Activated T-cell treated with anti-CD3 and anti-CD28 coated beads for 4 hours (primary cell): ENCODE measurements around the gene SSR2.

ENCODE experiments used
- DNase-seq: peaks from one replicate; pipeline ENCODE4 v3.0.0-alpha.2; 2020

Gene SSR2

GRCh38 chr1:155971910-155972809, 48.6 kb downstream of the SSR2 start:
- no peak for DNase-seq

DNA sequence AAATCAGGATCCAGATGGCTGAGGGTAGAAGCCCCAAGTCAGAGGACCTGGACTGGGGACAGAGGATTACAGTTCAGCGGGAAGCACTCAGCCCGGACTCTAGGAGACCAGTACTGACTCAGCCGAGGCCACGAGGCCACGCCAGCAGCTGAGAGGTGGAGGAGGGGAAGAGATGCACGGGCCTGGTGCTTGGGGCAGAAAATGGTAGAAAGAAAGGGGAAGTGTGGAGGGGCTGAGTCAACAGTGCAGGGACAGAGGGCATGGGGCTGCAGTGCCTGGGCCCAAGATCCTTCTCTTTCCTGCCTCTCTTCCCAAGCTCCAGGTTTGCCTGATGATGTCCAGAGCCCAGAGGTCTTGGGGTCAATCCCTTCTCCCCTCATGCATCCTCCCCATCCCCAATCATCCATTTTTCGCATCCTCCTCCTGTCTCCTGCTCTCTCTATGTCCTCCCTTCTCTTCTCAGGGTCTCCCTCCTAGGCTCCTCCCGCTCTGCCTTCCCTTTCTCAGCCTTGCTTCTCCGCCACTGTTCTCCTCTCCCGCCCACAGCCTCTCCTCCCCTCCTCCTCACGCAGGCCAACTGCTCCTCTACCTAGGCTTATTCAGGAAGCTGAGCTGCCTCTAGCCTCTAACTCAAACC, 50.1 kb downstream of the SSR2 start:
- DNase-seq = no peak

DNA sequence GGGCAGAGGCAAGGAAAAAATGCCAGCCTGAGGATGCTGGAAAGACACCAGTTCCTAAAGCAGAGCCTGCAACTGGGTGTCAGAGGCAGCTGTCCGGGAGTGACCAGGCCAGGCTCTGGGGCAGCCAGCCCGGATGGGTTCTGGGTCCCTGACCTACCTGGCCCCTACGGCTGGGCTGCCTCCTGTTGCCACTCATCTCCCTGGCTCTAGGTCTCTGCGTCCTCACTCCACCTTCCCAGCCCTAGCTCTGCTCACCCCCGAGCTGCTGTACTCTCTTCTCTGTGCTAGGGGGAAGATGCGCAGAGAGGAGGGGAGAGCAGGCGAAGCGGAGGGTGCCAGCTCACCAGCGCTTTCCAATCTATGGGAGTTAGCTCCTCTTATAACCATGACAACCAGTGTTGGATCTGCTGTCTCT, 51.4 kb downstream of the SSR2 start:
- no peak for DNase-seq

DNA sequence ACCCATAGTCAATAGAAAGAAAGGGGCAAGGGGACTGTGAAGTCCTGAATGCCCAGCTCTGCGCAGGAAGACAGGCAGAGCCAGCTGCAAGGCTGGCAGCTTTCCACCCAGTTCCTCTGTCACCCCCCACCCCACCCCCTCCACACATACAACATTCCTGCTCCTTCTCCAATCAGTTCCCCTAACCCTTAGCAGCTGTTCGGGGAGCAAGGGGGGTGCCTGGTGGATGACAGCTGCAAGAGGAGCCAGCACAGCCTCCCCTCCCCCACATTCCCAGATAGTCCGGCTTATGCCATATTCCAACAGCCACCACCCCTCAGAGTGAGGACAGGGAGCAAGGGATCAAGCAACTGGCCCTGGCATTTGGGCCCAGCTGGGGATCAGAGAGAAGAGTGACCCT, 52.1 kb downstream of the SSR2 start:
- no peak for DNase-seq

DNA sequence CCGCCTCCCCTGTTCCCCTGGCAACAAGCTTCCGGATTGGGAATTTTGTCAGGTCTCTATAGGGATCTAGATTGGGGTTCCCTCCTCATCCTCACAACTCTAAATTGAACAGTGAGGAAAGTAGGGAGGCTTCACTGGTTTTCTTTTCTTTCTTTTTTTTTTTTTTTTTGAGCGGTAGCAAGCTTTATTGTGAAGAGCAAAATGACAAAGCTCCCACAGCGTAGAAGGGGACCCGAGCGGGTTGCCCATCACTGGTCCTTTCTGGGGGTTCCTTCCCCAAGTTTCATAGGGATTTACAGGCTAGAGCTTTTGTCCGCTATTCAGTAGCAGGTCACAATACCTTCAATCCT, 52.7 kb downstream of the SSR2 start:
- no peak for DNase-seq

- DNase-seq = no peak
These were observed 53.3 kb downstream of the SSR2 start for GRCh38 chr1:155967341-155968050.

- no peak for DNase-seq
These were observed 54.0 kb downstream of the SSR2 start for GRCh38 chr1:155966750-155967149.

DNA sequence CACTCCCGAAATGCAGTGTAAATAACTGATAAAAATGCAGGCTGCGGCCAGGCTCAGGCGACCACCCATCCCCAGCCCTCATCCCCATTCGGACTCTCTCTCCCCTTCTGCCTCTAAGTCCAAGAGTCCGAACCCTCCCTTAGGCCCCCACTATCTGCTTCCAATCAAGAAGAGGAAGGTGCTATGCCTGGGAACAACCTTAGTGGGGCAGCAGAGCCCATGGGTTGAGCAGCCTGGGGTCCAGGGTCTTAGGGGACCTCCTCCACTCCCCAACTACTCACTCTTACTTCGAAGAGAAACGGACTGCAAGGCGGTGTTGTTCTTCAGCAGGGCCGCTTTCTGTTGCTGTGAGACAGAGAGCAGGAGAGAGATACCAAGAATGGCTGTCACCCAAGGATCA, 54.6 kb downstream of the SSR2 start:
- DNase-seq = no peak

DNA sequence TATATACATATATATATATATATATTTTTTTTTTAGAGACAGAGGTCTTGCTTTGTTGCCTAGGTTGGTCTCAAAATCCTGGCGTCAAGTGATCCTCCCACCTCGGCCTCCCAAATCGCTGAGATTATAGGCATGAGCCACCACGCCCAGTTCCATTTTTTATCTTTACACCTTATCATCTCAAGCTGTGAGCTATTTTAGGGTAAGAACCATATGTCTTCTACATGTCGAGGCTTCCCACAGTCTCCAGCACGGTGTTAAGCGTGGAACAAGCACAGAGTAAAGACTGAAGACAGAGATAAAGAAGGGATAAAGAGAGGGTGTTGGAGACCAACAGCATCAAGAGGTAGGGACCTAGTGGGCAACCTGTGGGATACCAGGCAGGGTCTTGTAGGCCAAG, 56.6 kb downstream of the SSR2 start:
- DNase-seq = no peak

- no peak for DNase-seq
These were observed 58.0 kb downstream of the SSR2 start for GRCh38 chr1:155962599-155963211.

DNA sequence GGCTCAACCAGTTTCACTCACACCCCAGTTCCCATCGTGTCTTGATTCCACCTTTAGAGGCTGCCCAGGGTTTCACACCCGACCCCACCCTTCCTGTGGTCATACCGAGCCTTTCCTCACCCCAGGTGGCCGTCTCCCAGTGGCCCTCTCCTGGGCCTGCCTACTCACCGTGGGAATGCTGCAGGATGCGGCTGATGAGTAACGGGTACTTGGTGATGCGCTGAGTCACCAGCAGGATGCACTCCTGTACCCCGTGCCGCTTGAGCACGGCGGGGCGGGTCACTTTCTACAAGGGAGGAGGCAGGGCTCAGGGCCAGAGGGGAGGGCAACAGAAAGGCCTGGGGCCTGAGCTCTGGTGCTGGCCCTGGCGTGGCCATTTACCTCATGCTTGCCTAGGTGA, 58.8 kb downstream of the SSR2 start:
- DNase-seq = no peak

GRCh38 chr1:155960081-155960745, 60.5 kb downstream of the SSR2 start:
- no peak for DNase-seq
